IMR-90 (cell line): ENCODE results near the gene CELA1. TPM values are rescaled to one million over a fixed set of nuclear protein-coding genes. Genes with fewer than 3 reads are reported as not detected.

Experiments used
- ATAC-seq: fragments of 200-7000 bp; cut with Tn5 transposase; 2 replicates; pipeline ENCODE4 v1.9.1; 2020; ENCODE audit warnings: low read depth, mild to moderate bottlenecking, moderate library complexity
- BruUV-seq: library from RNA; stranded (reverse); fragments of 400-500 nt; replicated peaks from 2 replicates; lab custom pipeline; 2021; lab: Mats Ljungman, UMichigan
- CTCF ChIA-PET: fragments of 300-600 bp; formaldehyde crosslinking; extraction: SDS; loops from one replicate; lab custom pipeline; 2021; ENCODE audit warnings: antibody characterized with exemption; lab: Yijun Ruan, JAX
- POLR2A ChIA-PET: fragments of 300-600 bp; sonication (Branson Sonifier 250); formaldehyde crosslinking; loops from one replicate; lab custom pipeline; 2022; ENCODE audit warnings: antibody characterized with exemption; ENCODE audit not compliant: unreplicated experiment; lab: Charles Lee
- DNase-seq: peaks from one replicate; pipeline ENCODE4 v3.0.0; 2013
- H2AFZ ChIP-seq: replicated peaks from 2 replicates; pipeline ENCODE3; 2013; ENCODE audit warnings: low read length, mild to moderate bottlenecking; ENCODE audit not compliant: poor library complexity
- H2AK5ac ChIP-seq: 2 replicates; pipeline ENCODE4 v1.6.1; 2013; ENCODE audit warnings: low read depth, low read length, inconsistent platforms
- H2AK9ac ChIP-seq: replicated peaks from 2 replicates; pipeline ENCODE3; 2013; ENCODE audit warnings: mild to moderate bottlenecking, low read depth, low read length, moderate library complexity; ENCODE audit not compliant: poor library complexity
- H2BK120ac ChIP-seq: 2 replicates; pipeline ENCODE4 v1.6.1; 2013; ENCODE audit warnings: low read depth, low read length, inconsistent platforms
- H2BK15ac ChIP-seq: 3 replicates; pipeline ENCODE4 v1.6.1; 2013; ENCODE audit warnings: low read depth, low read length, inconsistent platforms
- H2BK20ac ChIP-seq: 2 replicates; pipeline ENCODE4 v1.6.1; 2013; ENCODE audit warnings: low read depth, mild to moderate bottlenecking, inconsistent platforms, low read length, moderate library complexity
- H2BK5ac ChIP-seq: 2 replicates; pipeline ENCODE4 v1.6.1; 2013; ENCODE audit warnings: mild to moderate bottlenecking, low read depth, low read length, inconsistent platforms; ENCODE audit not compliant: poor library complexity, severe bottlenecking
- H3K14ac ChIP-seq: replicated peaks from 2 replicates; pipeline ENCODE4 v1.6.1; 2013; ENCODE audit warnings: low read depth, low read length, inconsistent platforms
- H3K18ac ChIP-seq: 2 replicates; pipeline ENCODE4 v1.6.1; 2013; ENCODE audit warnings: low read depth, low read length, control low read depth
- H3K23ac ChIP-seq: 2 replicates; pipeline ENCODE4 v1.6.1; 2013; ENCODE audit warnings: low read depth, low read length, inconsistent platforms
- H3K27ac ChIP-seq: 2 replicates; pipeline ENCODE4 v1.5.1; 2013; ENCODE audit warnings: mild to moderate bottlenecking, control low read depth, low read length; ENCODE audit not compliant: insufficient read depth
- H3K27me3 ChIP-seq: 2 replicates; pipeline ENCODE4 v1.6.1; 2013; ENCODE audit warnings: low read length; ENCODE audit not compliant: control insufficient read depth, insufficient read depth
- H3K36me3 ChIP-seq: 2 replicates; pipeline ENCODE4 v1.6.1; 2013; ENCODE audit warnings: low read length, mixed read lengths; ENCODE audit not compliant: control insufficient read depth, insufficient read depth
- H3K4ac ChIP-seq: 2 replicates; pipeline ENCODE4 v1.6.1; 2013; ENCODE audit warnings: low read depth, low read length, inconsistent platforms
- H3K4me1 ChIP-seq: 2 replicates; pipeline ENCODE4 v1.6.1; 2013; ENCODE audit warnings: low read length, mixed read lengths; ENCODE audit not compliant: control insufficient read depth, insufficient read depth
- H3K4me2 ChIP-seq: 2 replicates; pipeline ENCODE4 v1.6.1; 2013; ENCODE audit warnings: low read depth, mild to moderate bottlenecking, control low read depth, low read length, moderate library complexity
- H3K4me3 ChIP-seq: 2 replicates; pipeline ENCODE4 v1.5.1; 2013; ENCODE audit warnings: low read depth, mild to moderate bottlenecking, control low read depth, low read length, moderate library complexity; ENCODE audit not compliant: insufficient read depth
- H3K56ac ChIP-seq: 2 replicates; pipeline ENCODE4 v1.6.1; 2013; ENCODE audit warnings: low read length, inconsistent platforms; ENCODE audit not compliant: insufficient read depth; ENCODE audit errors: extremely low read depth
- H3K79me1 ChIP-seq, 2 experiments: 2 replicates each; pipeline ENCODE4 v1.6.1; 2013; ENCODE audit warnings: low read length in 2 of 2, inconsistent platforms in 1 of 2, low read depth in 1 of 2
- H3K9ac ChIP-seq: 2 replicates; pipeline ENCODE4 v1.6.1; 2013; ENCODE audit warnings: low read depth, low read length, control low read depth
- H3K9me1 ChIP-seq: 2 replicates; pipeline ENCODE4 v1.6.1; 2013; ENCODE audit warnings: low read length, inconsistent platforms; ENCODE audit not compliant: insufficient read depth
- H3K9me3 ChIP-seq: 2 replicates; pipeline ENCODE4 v1.6.1; 2013; ENCODE audit warnings: low read length; ENCODE audit not compliant: control insufficient read depth, insufficient read depth
- H4K20me1 ChIP-seq: 2 replicates; pipeline ENCODE4 v1.6.1; 2013; ENCODE audit warnings: low read length, inconsistent platforms; ENCODE audit not compliant: insufficient read depth
- H4K5ac ChIP-seq: 2 replicates; pipeline ENCODE4 v1.6.1; 2013; ENCODE audit warnings: mild to moderate bottlenecking, low read depth, low read length, control low read depth
- H4K8ac ChIP-seq, 2 experiments: 2 replicates each; pipeline ENCODE4 v1.6.1; 2013; ENCODE audit warnings: low read depth in 2 of 2, low read length in 2 of 2, control low read depth in 1 of 2, inconsistent platforms in 1 of 2
- H4K91ac ChIP-seq: 2 replicates; pipeline ENCODE4 v1.6.1; 2013; ENCODE audit warnings: low read depth, low read length, inconsistent platforms; ENCODE audit not compliant: insufficient read depth
- MAFK ChIP-seq: IDR thresholded peaks from 2 replicates; pipeline ENCODE4 v1.6.1; 2012; ENCODE audit warnings: low read depth, low read length, improper control_type of control experiment
- RFX5 ChIP-seq: IDR thresholded peaks from 2 replicates; pipeline ENCODE4 v1.8.0; 2012; ENCODE audit warnings: low read depth, mild to moderate bottlenecking, low read length, moderate library complexity
- SMC3 ChIP-seq: fragments of 150-350 bp; IDR thresholded peaks from 2 replicates; pipeline ENCODE4 v1.6.1; 2016; ENCODE audit warnings: low read depth, mild to moderate bottlenecking, antibody characterized with exemption, low read length, moderate library complexity
- WGBS, 2 experiments: methylation state at CpG; one replicate each; pipeline versions ENCODE4 v1.1.5 to v1.1.7; 2013; ENCODE audit warnings: missing lambda C conversion rate in 2 of 2; ENCODE audit not compliant: insufficient read length in 1 of 2; ENCODE audit errors: extremely low coverage in 2 of 2; 5-methylcytosine and 5-hydroxymethylcytosine counted together
- dilution Hi-C: fragments of 300-500 bp; cut with HindIII; formaldehyde crosslinking; loops from one replicate; pipeline ENCODE4 v1.14.3; 2018; ENCODE audit warnings: low sequenced_read_pairs; ENCODE audit not compliant: unreplicated experiment
- in situ Hi-C: fragments of 300-500 bp; cut with MboI; formaldehyde crosslinking; loops from 3 replicates; pipeline ENCODE4 v1.14.3; 2019; ENCODE audit warnings: low sequenced_read_pairs, inconsistent platforms, mixed read lengths
- intact Hi-C: fragments of 100-400 bp; cut with micrococcal nuclease; formaldehyde crosslinking; loops from 2 replicates; pipeline ENCODE4 v1.10.0; 2022
- polyA plus RNA-seq, 3 experiments: library from polyadenylated mRNA; depleted of rRNA; stranded (reverse); fragments of >200 nt; gene quantifications; 2 replicates each; pipeline ENCODE4 v1.2.3, GENCODE V29; 2012; ENCODE audit warnings: low replicate concordance in 1 of 3
- total RNA-seq: library from RNA; depleted of rRNA; stranded (reverse); fragments of >200 nt; gene quantifications from 2 replicates; pipeline ENCODE4 v1.2.3, GENCODE V29; 2012

CELA1 gene
- total and polyA plus RNA-seq, 2 of the 4 experiments (the other 2 are of a cell fraction), result not detected

GRCh38 chr12:51320311-51320694 is 26.2 kb downstream of the CELA1 start:
- TF ChIP-seq SMC3 (no peak), RFX5 (no peak), MAFK (no peak)
- dilution Hi-C loops (no loop called here), in situ Hi-C loops (no loop called here), intact Hi-C loops (no loop called here)
- H2AK9ac ChIP-seq, result no peak overlapping the region
- H3K4me3 ChIP-seq, result no peak overlapping the region
- no peak overlapping the region for H3K27ac ChIP-seq
- H3K23ac ChIP-seq, result no peak overlapping the region
- H3K27me3 ChIP-seq, result no peaks in the 10 kb centered on the region
- no peak overlapping the region for H4K91ac ChIP-seq
- no peak overlapping the region for H3K18ac ChIP-seq
- no peak overlapping the region for H2BK120ac ChIP-seq
- H2BK15ac ChIP-seq, result no peak overlapping the region
- no peaks in the 10 kb centered on the region for H3K79me1 ChIP-seq
- H3K36me3 ChIP-seq, result no peaks in the 10 kb centered on the region
- no peak for ATAC-seq
- H3K4me1 ChIP-seq, result peaks cover 3% of the 10 kb centered on the region
- DNase-seq, result no peak
- no peak overlapping the region for H4K8ac ChIP-seq
- no peak overlapping the region for H2AFZ ChIP-seq
- no peak overlapping the region for H3K14ac ChIP-seq
- H3K4ac ChIP-seq, result no peak overlapping the region
- CTCF ChIA-PET, result interaction anchor here (0.9 to 3.5 kb wide), 2 partner anchors 21 to 44 kb away, joined by 8 to 16 read pairs; no protein-coding TSS in a partner anchor
- no peak overlapping the region for H4K5ac ChIP-seq
- H2BK20ac ChIP-seq, result no peak overlapping the region
- no peak overlapping the region for H3K56ac ChIP-seq
- no peak overlapping the region for H3K9ac ChIP-seq
- no peaks in the 10 kb centered on the region for H4K20me1 ChIP-seq
- no CpG with 5 or more reads among the region's 4 CpGs for WGBS, 2 experiments
- H2BK5ac ChIP-seq, result no peak overlapping the region
- H3K4me2 ChIP-seq, result no peak overlapping the region
- H2AK5ac ChIP-seq, result no peak overlapping the region
- POLR2A ChIA-PET, result interaction anchor here (0.6 kb wide), 2 partner anchors 13 to 493 kb away, joined by 4 to 8 read pairs; no protein-coding TSS in a partner anchor
- no TSS peak for BruUV-seq
- no peaks in the 10 kb centered on the region for H3K9me1 ChIP-seq
- H3K9me3 ChIP-seq, result no peaks in the 10 kb centered on the region
